CMK (cell line): ENCODE measurements around the gene TRABD2B.

ENCODE experiments used
- DNase-seq: peaks from one replicate; pipeline ENCODE4 v3.0.0-alpha.2; 2010; ENCODE audit warnings: low read depth

TRABD2B gene

DNA sequence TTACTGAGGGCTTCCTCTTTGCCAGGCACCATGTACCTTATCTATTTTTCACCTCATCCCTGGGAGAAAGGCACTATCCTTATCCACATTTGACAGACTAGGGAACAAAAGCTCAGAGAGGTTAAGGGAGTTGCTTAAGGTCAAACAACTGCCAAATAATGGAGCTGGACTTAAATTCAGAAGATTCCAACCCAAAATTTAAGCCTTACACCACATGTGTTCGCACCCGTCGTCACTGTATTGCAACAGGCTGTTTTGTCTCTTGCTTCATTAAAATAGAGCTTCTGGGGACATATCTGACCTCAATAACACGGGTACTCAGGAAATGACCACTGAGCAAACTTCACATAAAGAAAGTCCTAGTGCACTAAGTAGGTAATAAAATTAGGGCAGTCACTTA, 62.0 kb downstream of the TRABD2B start:
- DNase-seq: no peak

DNA sequence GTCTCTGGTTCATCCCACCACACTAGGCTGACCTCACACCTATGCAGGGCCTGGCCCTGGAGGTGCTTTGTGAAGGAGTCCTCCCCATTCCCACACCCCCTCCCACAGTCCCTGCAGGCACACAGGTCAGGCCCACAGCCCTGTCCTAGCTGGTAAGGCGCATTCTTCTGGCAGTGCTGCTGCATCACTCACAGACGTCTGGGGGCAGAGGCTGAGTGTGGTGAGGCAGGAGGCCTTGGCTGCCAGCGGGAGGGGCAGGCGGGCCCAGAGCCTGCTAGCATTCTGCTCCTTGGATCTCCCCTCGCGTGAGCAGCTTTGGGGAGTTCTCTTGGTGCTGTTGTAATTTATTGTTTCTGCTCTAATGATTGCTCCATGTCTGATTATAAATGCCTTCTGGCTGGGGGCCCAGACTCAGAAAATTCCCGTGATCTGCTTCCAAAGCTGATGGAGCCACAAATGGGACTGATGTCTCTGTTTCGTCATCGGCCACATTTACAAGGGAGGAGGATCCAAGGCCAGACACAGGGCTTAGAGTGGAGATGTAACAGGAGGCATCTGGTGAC, 62.9 kb downstream of the TRABD2B start:
- no peak for DNase-seq

DNA sequence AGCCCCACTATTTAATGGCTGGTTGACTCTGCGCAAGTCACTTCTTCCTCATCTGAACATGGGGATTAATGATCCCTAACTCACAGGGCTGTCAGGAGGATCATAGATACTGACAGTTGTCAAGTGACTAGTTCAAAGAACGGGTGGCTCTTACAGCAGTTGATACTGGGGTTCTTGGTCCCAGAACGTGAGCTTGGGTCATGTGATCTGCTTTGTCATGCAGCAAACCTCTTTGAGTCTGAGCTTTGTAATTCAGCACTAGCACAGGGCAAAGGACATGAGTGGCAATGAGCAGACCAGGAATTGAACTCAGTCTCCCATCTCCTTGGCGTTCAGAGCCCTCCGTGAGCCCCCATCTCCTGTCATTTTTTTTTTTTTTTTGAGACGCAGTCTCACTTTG, 64.4 kb downstream of the TRABD2B start:
- DNase-seq: no peak

DNA sequence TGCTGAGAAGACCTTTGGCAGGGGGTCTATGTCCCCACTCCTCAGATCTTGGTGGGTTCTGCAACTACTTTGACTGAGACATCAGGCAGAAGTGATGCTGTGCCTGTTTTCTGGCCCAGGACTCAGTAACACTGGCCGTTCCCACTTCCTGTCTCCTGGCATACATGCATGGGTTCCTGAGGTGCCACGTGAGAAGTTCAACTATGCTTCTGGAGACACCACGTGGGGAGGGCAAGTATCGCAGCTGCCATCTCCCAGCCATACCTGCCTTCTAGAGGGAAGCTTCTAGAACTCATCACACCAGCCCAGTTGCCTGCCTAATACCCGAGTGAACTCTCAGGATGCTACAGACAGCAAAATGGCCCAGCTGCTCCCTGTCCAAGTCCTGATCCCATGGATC, 65.8 kb downstream of the TRABD2B start:
- no peak for DNase-seq

DNA sequence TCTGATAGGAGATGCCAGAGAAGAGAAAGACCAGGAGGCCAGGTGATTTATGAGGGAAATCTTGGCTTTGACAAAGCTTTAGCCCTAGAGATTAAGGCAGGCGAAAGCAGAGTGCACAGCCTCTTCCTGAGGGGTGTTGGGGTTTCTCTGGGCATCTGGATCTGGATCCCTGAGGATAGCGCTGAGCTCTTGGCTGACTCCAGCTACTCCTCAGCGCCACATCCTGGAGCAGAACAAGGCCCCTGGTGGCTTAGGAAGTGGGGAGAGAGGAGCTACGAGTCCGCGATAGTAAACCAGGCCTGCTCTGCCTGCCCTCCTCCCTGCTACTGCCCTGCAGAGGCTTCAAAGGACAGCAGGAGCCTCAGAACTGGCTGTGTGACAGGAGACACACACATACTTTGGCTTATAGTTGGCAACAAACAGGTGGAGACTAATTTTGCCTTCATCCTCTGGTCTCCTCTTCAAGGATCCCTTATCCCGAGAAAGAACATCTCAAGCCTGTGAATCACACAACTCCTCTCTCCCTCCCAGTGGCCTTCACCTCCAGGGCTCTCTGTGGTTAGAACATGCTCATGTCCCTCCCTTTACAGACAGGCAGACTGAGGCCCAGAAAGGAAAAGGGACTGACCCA, 66.9 kb downstream of the TRABD2B start:
- DNase-seq: no peak

DNA sequence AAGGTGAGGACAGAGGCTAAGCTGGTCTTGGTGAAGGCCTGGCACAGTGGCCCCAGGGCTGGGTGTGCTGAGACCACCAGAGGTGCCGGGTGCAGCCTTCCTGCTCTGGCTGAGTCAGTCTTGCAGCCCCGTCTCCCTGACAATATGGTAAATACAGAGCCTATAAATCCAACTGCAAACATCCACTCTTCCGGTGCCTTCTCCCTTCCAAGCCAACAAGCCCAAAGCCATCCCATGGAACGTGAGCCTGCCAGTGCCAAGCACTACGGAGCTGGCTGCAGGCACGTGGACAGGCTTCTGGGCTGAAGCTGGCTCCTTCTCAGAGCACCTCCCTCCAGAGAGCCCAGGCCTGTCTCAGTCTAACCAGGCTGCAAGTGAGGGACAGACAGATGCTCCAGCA, 70.0 kb downstream of the TRABD2B start:
- DNase-seq: no peak

DNA sequence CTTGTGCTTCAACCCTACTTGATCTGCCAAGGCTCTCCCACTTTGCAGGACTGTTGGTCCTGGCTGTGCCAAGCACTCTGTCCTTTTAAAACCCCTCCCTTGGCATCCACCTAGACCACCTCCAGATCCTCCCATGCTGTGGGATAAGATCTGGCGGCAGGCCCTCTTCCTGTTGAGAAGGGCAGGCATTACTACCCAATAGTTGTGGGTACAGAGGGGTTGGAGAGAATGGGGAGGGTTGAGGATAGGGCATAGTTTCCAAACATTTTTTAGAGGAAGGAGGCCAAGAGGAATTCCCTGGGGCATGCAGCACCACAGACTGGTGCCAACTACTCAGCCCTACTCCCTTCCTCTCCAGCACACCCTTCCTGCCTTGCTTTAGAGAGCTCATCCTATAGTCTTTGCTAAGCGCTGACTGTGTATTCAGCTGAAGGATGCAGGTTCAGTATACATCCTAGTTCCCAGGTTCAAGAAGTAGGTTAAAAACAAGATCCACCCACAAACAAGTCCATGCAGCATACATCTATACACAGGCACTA, 70.7 kb downstream of the TRABD2B start:
- DNase-seq: no peak

DNA sequence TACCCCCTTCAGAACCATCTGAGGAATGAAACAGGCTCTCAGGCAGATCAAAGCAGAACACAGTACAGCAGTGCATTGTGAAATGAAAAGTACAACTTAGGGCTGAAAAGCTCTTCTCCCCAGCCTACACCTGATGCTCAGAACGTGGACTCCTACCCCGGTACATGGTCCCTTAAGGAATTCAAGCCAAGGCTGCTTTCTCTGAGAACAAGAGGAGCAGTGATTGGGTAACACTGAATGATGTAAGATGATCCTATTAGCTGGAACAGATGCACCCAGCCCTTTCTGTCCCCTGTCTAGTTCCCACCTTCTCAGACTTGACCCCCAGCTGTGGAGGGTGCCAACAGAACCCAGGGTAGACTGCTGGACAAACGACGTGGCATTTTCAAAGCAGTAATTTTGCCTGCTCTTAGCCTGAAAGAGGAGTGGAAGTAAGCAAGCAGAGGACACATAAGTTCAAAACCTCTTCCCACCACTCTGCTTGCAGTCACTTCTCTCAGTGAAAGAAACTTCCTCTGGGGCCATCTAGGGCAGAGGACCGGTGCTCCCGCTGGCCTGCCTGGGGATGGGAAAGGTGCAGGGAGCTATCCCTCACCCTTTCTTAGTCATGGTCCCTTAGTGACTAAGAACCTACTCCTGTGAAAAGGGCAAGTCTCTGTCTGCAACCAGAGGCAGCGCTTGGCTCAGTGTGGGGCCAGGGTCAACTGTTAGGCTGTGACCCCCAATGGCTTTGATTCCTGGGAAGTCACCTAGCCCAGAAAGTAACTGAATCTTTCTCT, 72.7 kb downstream of the TRABD2B start:
- no peak for DNase-seq

DNA sequence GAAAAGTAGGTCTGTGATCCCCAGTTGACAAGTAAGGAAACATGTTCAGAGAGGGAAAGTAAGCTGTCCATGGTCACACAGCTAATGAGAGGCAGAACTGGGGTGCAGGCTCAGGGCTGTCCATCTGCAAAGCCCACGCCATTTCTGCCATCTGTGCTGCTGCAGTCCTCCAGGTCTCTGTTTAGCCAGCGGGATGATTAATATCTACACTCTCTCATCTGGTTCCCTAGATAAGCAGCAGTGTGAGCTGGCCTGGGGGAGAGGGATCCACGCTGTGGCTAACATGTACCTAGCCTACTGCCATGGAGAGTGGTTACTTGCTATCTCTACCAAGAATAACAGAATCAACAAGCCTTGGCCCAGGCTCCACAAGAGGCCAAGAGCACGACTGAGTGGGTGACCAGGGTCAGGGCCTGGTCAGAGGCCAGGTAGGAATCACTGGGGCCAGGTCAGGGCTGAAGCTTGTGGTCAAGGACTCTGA, 75.2 kb downstream of the TRABD2B start:
- peak; percentile 18 for DNase-seq

DNA sequence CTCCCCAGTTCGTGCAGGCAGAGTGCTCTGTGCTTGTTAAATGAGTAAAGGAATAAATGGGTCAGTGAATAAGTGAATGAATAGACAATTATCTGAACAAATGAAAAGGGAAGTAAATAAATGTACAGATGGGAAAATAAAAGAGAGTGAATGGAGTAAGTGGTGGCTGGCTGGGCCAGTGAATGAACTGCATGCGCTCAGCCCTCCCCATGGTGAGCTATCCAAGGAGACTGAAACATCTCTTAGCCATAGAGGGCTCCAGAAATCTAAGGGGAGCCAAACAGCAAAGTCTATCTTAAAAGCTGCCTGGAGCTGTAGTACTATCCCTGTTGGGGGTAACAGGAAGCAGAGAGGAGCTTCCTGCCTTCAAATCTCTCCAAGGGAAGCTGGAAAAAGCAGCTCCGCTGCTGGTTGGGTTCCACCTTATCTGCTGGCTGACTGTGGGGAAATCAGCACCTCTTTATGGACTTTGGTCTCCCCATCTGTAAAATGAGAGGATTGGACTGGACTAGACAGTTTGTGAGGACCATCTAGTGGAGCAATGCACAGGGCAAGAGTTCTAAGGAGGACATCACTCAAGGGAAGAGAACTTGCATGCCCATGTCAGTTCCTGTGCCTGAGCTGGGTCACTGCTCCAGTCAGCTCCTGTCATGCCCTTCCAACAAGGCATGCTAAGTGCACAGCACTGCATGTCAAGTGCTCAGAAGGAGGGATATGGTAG, 77.9 kb downstream of the TRABD2B start:
- DNase-seq: no peak

DNA sequence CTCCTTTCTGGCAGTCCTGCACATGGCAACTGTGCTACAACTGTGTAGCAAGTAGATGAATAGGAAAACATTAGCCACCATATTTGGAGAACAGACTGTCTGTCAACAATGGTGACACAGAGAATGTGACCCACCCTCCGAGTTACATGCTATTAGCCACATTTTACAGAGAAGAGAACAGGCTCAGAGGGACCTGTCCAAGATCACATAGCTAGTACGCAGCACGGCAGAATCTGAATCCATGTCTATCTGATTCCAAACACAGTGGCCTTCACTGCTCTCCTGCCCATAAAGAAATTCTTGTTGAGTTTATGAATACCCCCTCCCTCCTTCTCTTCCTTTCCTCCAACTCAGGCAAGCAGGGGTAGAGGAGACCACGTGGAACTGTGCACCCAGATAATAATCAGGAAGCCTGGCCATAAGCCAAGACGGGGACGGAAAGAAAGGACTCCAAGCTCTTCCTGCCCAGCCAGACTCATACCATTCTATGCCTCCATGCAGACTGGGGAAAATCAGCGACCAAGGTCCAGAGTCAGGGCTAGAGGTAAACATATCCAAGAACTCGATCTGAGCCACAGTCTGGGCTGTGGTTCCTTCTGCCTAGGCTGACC, 78.8 kb downstream of the TRABD2B start:
- peak; percentile 14 for DNase-seq

DNA sequence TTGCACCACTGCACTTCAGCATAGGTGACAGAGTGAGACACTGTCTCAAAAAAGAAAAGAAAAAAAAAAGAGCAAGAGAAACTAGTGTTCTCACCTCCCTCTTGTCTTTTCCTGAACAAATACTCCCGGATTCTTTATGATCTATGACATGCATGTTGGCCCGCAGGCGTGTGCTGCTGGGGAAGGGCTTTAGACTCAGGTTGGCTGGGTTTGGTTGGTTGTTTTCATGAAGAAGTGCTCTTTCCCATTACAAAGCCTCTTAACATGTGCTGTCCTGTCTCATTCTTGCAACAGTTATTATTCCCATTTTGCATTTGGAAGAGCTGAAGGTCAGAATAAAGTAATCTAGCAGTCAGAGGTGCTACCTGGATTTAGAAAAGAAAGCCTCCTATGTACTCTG, 79.5 kb downstream of the TRABD2B start:
- DNase-seq: no peak

DNA sequence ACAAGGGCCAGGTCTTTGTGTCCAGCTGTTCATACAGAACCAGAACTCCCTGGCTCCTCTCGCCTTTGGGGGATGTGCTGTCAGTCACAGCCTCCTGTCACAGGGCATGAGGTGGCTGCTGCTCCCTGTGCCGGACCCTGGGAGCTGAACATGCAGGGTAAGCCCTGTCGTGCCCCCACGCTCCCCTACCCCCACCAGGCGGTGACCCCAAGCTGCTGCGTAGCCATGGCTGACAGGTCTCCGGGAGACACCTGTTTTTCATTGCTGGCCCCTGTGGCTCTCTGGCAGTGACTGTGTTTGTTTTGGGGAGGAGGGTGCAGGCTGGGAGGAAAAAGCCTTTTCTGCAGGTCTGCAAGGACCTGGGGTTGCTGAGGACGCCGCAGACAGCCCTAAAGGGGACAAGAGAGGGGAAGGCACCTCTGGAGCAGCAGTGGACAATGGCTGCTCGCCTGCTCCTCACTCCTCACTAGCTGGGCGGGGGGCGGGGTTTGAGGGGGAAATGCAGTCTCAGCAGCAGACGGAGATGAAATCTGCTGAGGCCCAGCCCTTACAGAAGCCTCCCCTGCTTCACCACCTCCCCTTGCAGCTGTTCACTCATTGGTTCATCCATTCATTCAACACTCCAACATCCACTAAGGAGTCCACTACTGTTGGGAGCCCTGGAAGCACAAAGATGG, 81.4 kb downstream of the TRABD2B start:
- no peak for DNase-seq

DNA sequence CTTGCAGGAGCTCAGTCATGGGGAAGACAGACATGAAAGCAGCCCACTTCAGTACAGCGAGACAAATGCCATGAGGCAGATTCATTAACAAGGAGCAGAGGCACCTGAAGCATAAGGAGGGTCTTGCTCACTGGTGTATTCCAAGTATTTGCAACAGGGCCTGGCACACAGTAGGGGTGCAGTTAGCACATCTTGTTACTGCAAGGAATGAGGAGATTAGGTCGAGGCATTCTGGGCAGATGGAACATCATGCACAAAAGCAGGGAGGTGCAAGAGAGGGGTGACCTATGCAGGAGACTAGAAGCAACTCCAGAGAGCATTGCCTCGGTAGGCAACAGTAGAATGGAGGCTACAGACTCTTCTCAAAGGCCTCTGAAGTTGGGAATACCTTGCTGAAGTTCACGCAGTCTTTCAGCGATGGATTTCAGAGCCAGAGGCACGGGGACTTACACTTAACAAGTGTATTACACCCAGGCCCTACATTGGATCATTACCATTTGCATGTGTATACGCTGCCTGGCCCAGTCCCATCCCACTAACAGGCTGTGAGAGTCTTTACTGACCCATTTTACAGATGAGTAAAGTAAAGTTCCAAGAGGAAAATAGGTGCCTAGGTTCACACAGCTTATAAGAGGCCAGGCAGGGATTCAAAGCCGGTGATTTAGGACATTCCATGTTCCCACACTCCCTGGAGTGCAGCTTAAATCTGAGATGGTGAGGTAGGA, 82.1 kb downstream of the TRABD2B start:
- DNase-seq: no peak

DNA sequence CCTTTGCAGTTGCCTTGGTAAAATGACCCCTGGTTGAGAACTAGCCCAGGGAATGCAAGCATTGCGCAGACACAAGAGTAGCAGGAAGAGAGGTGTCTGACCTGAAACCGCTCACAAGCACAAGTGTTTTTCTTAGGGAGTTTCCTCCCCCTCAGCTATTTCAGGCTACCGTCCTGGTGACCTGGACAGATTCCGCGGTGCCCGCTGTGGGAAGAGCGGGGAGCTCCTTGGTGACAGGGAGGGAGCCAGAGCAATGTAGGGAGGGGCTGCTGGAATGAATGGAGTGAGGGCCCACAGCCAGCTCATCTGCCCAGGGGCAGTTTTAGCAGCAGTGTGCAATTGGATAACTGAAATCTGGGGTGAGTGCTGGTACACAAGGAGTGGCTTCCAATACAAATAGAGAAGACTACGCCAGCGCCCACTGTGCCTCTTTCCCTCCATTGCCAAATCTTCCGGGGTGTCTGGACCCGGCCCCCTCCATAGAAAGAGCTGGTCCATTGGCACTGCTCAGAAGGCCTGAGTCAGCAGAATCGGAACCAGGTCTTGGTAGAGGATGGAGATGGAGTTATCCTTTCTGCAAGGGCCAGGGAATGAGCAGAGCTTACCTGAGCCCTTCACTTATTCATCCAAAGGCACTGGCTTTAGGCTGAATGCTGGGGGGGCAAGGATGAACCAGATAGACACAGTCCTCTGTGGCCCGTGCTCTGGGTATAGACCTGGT, 82.8 kb downstream of the TRABD2B start:
- DNase-seq: no peak

DNA sequence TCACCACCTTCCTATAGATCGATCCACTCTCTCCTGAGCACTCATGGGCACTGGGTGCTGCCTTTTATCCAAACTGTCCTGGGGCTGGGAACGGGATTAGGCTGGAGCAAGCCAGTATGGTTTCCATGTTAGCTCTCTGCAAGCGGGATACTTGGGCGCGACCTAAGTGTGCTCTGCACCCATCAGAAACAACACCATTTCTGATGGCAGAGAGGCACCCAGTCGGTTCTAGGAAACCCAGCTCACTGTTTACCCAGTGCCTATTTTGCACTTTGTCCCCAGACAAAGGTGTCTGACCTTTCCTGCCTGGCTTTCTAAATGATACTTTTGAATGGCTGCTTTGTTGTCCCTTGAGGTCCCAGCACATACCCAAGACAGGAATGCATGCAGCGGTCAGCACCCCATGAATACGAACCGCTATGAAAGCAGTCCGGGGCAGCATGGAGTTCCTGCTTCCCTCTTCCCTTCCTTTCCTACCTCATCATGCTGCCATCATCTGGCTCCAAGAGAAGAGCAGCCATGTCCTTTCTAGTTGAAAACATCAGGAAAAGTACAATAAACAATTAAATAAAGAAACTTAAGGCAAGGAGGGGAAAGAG, 83.9 kb downstream of the TRABD2B start:
- DNase-seq: no peak

DNA sequence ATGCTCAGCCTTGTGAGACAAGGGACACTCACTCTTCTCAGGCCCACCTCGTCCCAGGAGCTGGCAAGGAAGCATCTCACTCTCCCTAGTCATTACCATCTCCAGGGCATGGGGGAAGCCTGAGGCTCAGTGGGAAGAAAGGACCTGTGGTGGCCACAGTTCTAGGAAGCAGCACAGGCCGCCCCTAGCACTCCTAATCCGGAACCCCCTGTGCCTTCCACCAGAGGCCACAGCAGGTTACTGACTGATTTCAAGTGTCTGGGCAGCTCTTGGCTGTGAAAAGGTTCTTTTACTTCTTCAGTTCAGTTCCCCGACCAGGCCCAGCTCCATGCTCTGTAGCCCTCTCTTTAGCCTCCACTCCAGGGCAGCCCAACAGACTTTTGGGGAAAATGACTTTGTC, 84.4 kb downstream of the TRABD2B start:
- no peak for DNase-seq

DNA sequence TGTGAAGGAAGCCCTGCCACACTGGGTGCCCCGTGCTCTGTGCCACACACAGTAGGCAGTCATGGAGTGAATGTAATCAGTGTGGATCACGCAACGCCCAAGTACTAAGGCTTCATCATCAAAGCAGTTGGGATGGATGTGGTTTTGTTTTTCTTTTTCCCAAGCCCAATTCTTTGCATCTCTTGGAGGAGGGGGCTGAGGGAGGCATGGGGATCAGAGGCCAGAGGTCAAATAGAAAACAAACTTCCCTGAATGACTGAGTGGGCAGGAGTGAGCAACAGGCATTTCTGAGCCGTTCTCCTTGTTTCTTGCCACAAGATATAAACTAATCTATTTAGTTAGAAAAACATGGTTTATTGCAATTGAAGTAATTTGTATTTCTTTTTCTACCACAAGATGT, 85.3 kb downstream of the TRABD2B start:
- DNase-seq: no peak

DNA sequence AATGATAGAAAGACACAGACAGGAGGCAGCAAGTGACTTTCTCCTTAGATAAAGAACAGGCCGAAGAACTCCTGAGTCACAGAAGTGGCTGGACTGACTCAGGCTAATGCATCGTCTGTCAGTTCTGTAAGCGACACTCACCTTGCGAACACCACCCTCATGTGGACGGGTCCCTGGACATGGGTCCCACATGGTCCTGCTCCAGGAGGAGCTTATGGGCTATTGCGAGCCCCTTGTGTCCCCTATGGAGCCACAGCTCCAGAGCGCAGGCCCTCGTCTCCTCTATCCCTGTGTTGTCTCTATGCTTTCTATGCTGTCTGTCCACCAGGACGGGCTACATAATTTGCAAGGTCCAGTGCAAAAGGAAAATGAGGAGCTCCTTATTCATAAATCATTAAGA, 85.8 kb downstream of the TRABD2B start:
- no peak for DNase-seq

DNA sequence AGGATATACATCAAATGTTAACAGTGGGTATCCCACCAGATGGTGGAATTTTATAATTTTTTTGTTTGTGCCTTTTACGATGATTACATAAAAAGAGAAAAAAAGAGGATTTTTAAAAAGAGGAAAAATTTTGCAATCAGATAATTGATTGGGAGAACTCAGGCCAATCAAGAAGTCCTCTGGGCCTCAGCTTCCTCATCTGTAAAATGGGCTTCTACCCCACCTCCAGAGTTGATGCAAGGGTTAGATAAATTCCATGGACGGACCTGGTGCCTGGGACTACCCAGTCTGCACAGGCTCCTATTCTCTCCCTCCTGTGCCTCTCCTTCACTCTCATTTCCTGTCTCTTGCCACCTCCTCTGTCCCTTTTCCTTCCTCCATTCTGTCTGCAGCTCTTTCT, 88.9 kb downstream of the TRABD2B start:
- no peak for DNase-seq
